Measurements from ENCODE around the gene HSPA12A. TPM values are rescaled to one million over a fixed set of nuclear protein-coding genes. Genes with fewer than 3 reads are reported as not detected.

HSPA12A gene
- polyA plus RNA-seq, 1 donor (not counting 4 experiments of a cell fraction or from before 2014, with no cell fraction given): 8.1 TPM

- no peaks in the 10 kb centered on the region for H3K4me1 ChIP-seq (ENCODE audit: control insufficient read depth, extremely low read depth, insufficient read depth, low read length)
- TF ChIP-seq EZH2 (IDR thresholded peaks at IDR 0.05; ENCODE audit: low read length): no peak
- TF ChIP-seq, protein P1, sequence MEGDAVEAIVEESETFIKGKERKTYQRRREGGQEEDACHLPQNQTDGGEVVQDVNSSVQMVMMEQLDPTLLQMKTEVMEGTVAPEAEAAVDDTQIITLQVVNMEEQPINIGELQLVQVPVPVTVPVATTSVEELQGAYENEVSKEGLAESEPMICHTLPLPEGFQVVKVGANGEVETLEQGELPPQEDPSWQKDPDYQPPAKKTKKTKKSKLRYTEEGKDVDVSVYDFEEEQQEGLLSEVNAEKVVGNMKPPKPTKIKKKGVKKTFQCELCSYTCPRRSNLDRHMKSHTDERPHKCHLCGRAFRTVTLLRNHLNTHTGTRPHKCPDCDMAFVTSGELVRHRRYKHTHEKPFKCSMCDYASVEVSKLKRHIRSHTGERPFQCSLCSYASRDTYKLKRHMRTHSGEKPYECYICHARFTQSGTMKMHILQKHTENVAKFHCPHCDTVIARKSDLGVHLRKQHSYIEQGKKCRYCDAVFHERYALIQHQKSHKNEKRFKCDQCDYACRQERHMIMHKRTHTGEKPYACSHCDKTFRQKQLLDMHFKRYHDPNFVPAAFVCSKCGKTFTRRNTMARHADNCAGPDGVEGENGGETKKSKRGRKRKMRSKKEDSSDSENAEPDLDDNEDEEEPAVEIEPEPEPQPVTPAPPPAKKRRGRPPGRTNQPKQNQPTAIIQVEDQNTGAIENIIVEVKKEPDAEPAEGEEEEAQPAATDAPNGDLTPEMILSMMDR (optimal IDR thresholded peaks at IDR 0.05 in 1 of 3, IDR thresholded peaks at IDR 0.05 in 1 of 3, conservative IDR thresholded peaks at IDR 0.05 in 1 of 3; ENCODE audit: extremely low read depth in 1 of 3, insufficient read depth in 2 of 3, low read length in 3 of 3): no peak
- H3K27me3 ChIP-seq (ENCODE audit: control insufficient read depth, extremely low read depth, insufficient read depth, low read length): no peaks in the 10 kb centered on the region
- H4K20me1 ChIP-seq (ENCODE audit: control insufficient read depth, extremely low read depth, insufficient read depth, low read length): no peaks in the 10 kb centered on the region
- H3K4me3 ChIP-seq (ENCODE audit: control insufficient read depth in 2 of 3, extremely low read depth in 1 of 3, insufficient read depth in 2 of 3, low read depth in 1 of 3, low read length in 3 of 3): no peak overlapping the region
- no peaks in the 10 kb centered on the region for H3K9me1 ChIP-seq (ENCODE audit: control insufficient read depth, extremely low read depth, insufficient read depth, low read length)
- DNase-seq (ENCODE audit: low read depth, low spot score) (no peak), FAIRE-seq (no peak)
- H3K9ac ChIP-seq (ENCODE audit: control insufficient read depth, extremely low read depth, insufficient read depth, low read length): no peak overlapping the region
- H3K79me2 ChIP-seq (ENCODE audit: control insufficient read depth, insufficient read depth, low read length): no peaks in the 10 kb centered on the region
- dilution Hi-C loops (cut with MboI; ENCODE audit: extremely low pct_ligation_motif_present, low sequenced_read_pairs): no loop called here
- H3K4me2 ChIP-seq (ENCODE audit: control insufficient read depth, extremely low read depth, insufficient read depth, low read depth, low read length): no peak overlapping the region
- no peak overlapping the region for H3K27ac ChIP-seq (ENCODE audit: control insufficient read depth, insufficient read depth, low read length)
- H3K9me3 ChIP-seq (ENCODE audit: control insufficient read depth, low read depth, low read length): no peaks in the 10 kb centered on the region
- H3K36me3 ChIP-seq (ENCODE audit: control insufficient read depth in 2 of 2, extremely low read depth in 1 of 2, insufficient read depth in 2 of 2, low read length in 2 of 2): peaks cover 0 to 3% of the 10 kb centered on the region in 2 experiments
- no peak overlapping the region for H2AFZ ChIP-seq (ENCODE audit: control insufficient read depth, low read length)
Measured at GRCh38 chr10:116696919-116697318, 45.4 kb downstream of the HSPA12A start.

- no peak for FAIRE-seq
- no peak for TF ChIP-seq EZH2 (IDR thresholded peaks at IDR 0.05; ENCODE audit: low read length)
- TF ChIP-seq, protein P1 (optimal IDR thresholded peaks at IDR 0.05 in 1 of 3, IDR thresholded peaks at IDR 0.05 in 1 of 3, conservative IDR thresholded peaks at IDR 0.05 in 1 of 3; ENCODE audit: extremely low read depth in 1 of 3, insufficient read depth in 2 of 3, low read length in 3 of 3): no peak
- Histone ChIP-seq H4K20me1 (ENCODE audit: control insufficient read depth, extremely low read depth, insufficient read depth, low read length) (no peaks in the 10 kb centered on the region), H3K9me1 (ENCODE audit: control insufficient read depth, extremely low read depth, insufficient read depth, low read length) (no peaks in the 10 kb centered on the region), H3K27me3 (ENCODE audit: control insufficient read depth, extremely low read depth, insufficient read depth, low read length) (no peaks in the 10 kb centered on the region), H3K9ac (ENCODE audit: control insufficient read depth, extremely low read depth, insufficient read depth, low read length) (no peak overlapping the region), H3K4me3 (ENCODE audit: control insufficient read depth in 2 of 3, extremely low read depth in 1 of 3, insufficient read depth in 2 of 3, low read depth in 1 of 3, low read length in 3 of 3) (no peak overlapping the region), H3K27ac (ENCODE audit: control insufficient read depth, insufficient read depth, low read length) (no peak overlapping the region), H3K36me3 (ENCODE audit: control insufficient read depth in 2 of 2, extremely low read depth in 1 of 2, insufficient read depth in 2 of 2, low read length in 2 of 2) (peaks cover 0 to 3% of the 10 kb centered on the region in 2 experiments), H2AFZ (ENCODE audit: control insufficient read depth, low read length) (no peak overlapping the region), H3K79me2 (ENCODE audit: control insufficient read depth, insufficient read depth, low read length) (no peaks in the 10 kb centered on the region), H3K4me2 (ENCODE audit: control insufficient read depth, extremely low read depth, insufficient read depth, low read depth, low read length) (no peak overlapping the region), H3K9me3 (ENCODE audit: control insufficient read depth, low read depth, low read length) (no peaks in the 10 kb centered on the region), H3K4me1 (ENCODE audit: control insufficient read depth, extremely low read depth, insufficient read depth, low read length) (no peaks in the 10 kb centered on the region)
- DNase-seq (ENCODE audit: low read depth, low spot score): no peak
- dilution Hi-C loops (cut with MboI; ENCODE audit: extremely low pct_ligation_motif_present, low sequenced_read_pairs): no loop called here
Measured at GRCh38 chr10:116694927-116695268, 47.5 kb downstream of the HSPA12A start.

Data from keratinocyte (primary cell).